Measurements from ENCODE around the gene PCED1B.
"Not testable (repeated sequence)": the region's sequence is repeated elsewhere in the genome, so short reads cannot be mapped to it uniquely, and the experiment has no call there.

Gene PCED1B

GRCh38 chr12:47088021-47088944, 8.9 kb downstream of the PCED1B start:
- peak; percentile 84 for DNase-seq (ENCODE audit: low spot score)

GRCh38 chr12:47091009-47091408, 11.6 kb downstream of the PCED1B start:
- no peak for DNase-seq (ENCODE audit: low spot score)

GRCh38 chr12:47094804-47095203, 15.4 kb downstream of the PCED1B start:
- DNase-seq (ENCODE audit: low spot score), result no peak

- no peak for DNase-seq (ENCODE audit: low spot score)
Observed at GRCh38 chr12:47095446-47096236, 16.2 kb downstream of the PCED1B start.

GRCh38 chr12:47097276-47097896, 18.0 kb downstream of the PCED1B start:
- DNase-seq (ENCODE audit: low spot score), result no peak

GRCh38 chr12:47098099-47098498, 18.7 kb downstream of the PCED1B start:
- DNase-seq (ENCODE audit: low spot score), result no peak

- DNase-seq (ENCODE audit: low spot score), result no peak
Observed at GRCh38 chr12:47099610-47100009, 20.2 kb downstream of the PCED1B start.

- DNase-seq (ENCODE audit: low spot score), result no peak
Observed at GRCh38 chr12:47100160-47100559, 20.7 kb downstream of the PCED1B start.

- DNase-seq (ENCODE audit: low spot score), result peak; percentile 69
Observed at GRCh38 chr12:47102406-47102805, 23.0 kb downstream of the PCED1B start.

- DNase-seq (ENCODE audit: low spot score), result peak; percentile 72
Observed at GRCh38 chr12:47102845-47103651, 23.6 kb downstream of the PCED1B start.

- no peak for DNase-seq (ENCODE audit: low spot score)
Observed at GRCh38 chr12:47105914-47106674, 26.7 kb downstream of the PCED1B start.

GRCh38 chr12:47107446-47107845, 28.0 kb downstream of the PCED1B start:
- no peak for DNase-seq (ENCODE audit: low spot score)

GRCh38 chr12:47107926-47108325, 28.5 kb downstream of the PCED1B start:
- no peak for DNase-seq (ENCODE audit: low spot score)

GRCh38 chr12:47110011-47110541, 30.7 kb downstream of the PCED1B start:
- DNase-seq (ENCODE audit: low spot score), result no peak

- DNase-seq (ENCODE audit: low spot score), result no peak
Observed at GRCh38 chr12:47110718-47111391, 31.4 kb downstream of the PCED1B start.

GRCh38 chr12:47111392-47111778, 32.0 kb downstream of the PCED1B start:
- DNase-seq (ENCODE audit: low spot score), result peak; percentile 31

GRCh38 chr12:47111854-47112253, 32.4 kb downstream of the PCED1B start:
- no peak for DNase-seq (ENCODE audit: low spot score)

GRCh38 chr12:47112679-47113078, 33.3 kb downstream of the PCED1B start:
- DNase-seq (ENCODE audit: low spot score), result no peak

- no peak for DNase-seq (ENCODE audit: low spot score)
Observed at GRCh38 chr12:47114481-47114892, 35.1 kb downstream of the PCED1B start.

- not testable (repeated sequence) for DNase-seq (ENCODE audit: low spot score)
Observed at GRCh38 chr12:47117305-47117704, 37.9 kb downstream of the PCED1B start.

All from cerebellar cortex (tissue), 1 donor.